HG02884 (cell line): ENCODE results near the gene DYNLL2.
A peak's percentile ranks its signal among the peaks of the same experiment; 100 is the strongest.
"Not testable (repeated sequence)": the region's sequence is repeated elsewhere in the genome, so short reads cannot be mapped to it uniquely, and the experiment has no call there.

ENCODE experiments used
- ATAC-seq: cut with Tn5 transposase; IDR thresholded peaks from one replicate; pipeline ENCODE4 v1.9.1; 2021; ENCODE audit warnings: mild to moderate bottlenecking, moderate library complexity; ENCODE audit not compliant: unreplicated experiment

The DYNLL2 gene

DNA sequence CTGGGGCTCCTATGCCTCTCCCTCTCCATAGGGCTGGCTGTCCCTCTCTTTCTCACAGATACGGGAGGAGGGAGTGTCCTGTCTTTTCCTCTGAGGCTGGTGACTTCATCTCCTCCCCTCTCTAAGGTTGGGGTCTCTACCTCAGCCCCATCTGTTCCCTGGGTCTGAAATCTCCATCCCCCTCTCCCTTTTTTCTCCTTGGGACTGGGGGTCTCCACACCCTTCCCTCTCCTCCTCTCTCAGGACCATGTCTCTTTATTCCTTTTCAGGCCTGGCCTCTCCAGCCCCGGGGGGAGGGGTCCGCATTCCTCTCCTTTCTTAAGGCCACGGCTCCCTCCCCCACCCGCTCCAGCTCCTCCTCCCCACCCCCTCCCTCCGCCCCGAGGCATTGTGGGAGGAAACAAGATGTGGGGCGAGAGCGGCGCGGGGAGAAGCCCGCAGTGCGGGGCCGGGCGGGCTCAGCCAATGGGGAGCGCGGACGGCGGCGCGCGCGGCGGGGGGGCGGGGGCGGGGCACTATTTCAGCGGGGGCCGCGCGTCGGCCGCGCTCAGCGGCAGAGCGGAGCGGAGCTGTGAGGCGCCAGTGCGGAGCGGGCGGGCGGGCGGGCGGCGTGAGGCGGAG lies at the start of gene DYNLL2:
Gene DYNLL2 (plus strand): TSS at position 550 of the 621 bp plus-strand sequence. CDS start 3,672 bp downstream, outside the sequence.
- ATAC-seq, result peak; percentile 62

- ATAC-seq, result no peak
Measured at GRCh38 chr17:58039975-58040374, 43.2 kb upstream of the DYNLL2 start.

GRCh38 chr17:58040386-58040785 lies 42.8 kb upstream of the DYNLL2 start:
- no peak for ATAC-seq

- no peak for ATAC-seq
Measured at GRCh38 chr17:58041161-58041560, 42.1 kb upstream of the DYNLL2 start.

DNA sequence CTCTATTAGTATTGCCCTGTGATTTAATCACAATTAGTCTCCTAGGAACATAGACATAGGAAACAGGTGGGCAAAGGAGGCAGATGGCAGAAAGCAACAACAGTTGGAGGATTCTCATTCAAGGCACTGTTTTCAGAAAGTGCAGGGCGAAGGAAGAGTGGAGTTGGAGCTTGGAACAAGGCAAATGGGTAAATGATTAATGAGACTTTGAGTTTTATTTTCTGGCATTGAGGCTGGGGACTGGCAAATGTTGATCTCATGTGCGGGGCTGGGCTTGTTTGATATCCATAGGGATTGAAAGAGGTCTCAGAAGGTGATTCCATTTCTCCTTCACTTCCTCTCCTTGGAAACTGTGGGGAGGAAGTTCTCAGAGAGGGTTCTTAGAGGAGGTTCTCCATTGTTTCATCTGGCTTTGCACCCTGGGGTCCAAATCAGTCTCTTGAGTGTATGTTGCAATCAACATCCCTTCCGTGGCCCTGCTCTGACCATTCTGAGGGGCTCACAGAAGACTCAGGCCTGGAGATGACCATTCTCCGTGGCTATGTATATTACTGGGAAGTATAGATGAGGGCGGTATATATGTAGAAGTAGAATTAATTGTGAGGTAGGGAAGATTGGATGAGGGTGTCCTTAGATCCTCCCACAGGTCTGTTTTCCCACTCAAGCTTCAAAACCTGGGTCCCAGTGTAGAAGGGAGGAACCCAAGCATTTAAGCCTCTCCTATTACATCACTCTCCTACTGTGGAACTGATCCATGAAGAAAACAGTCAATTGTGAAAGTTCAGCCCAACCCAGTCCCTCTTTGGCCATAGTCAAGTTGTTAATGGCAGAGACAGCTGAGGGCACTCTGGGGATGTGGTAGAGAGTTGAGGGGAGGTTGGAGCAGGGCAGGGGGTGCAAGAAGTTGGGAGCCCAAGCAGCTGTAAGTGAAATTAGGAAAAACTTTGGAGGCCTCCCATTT lies 39.7 kb upstream of the DYNLL2 start:
- no peak for ATAC-seq

DNA sequence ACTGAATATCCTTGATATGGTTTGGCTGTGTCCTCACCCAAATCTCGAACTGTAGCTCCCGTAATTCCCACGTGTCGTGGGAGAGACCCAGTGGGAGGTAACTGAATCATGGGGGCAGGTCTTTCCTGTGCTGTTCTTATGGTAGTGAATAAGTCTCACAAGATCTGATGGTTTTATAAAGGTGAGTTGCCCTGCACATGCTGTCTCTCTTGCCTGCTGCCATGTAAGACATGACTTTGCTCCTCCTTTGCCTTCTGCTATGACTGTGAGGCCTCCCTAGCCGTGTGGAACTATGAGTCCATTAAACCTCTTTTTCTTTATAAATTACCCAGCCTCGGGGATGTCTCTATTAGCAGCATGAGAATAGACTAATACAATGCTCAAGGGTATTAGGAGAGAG lies 39.0 kb upstream of the DYNLL2 start:
- ATAC-seq, result not testable (repeated sequence)

GRCh38 chr17:58046239-58047094 lies 36.8 kb upstream of the DYNLL2 start:
- no peak for ATAC-seq

- no peak for ATAC-seq
Measured at GRCh38 chr17:58047376-58048150, 35.7 kb upstream of the DYNLL2 start.

DNA sequence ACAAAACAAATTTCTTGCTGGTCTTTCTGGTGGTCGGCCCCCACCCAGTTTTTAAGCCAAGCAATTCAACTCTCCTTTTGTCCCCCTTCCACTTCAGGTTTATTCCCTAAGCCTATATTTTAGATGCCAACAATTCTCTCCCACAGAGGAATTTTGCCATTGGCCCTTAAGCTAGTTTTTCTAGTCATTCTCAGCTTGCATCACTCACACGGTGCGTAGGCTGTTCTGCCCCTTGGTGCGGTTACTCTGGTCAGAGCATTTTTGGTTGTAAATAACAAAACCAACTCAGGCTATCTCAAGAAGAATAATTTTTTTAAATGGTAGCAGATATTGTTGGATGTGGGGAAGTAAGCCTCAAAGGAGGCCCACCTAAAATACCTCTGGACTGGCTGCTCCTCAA lies 33.7 kb upstream of the DYNLL2 start:
- ATAC-seq, result no peak

DNA sequence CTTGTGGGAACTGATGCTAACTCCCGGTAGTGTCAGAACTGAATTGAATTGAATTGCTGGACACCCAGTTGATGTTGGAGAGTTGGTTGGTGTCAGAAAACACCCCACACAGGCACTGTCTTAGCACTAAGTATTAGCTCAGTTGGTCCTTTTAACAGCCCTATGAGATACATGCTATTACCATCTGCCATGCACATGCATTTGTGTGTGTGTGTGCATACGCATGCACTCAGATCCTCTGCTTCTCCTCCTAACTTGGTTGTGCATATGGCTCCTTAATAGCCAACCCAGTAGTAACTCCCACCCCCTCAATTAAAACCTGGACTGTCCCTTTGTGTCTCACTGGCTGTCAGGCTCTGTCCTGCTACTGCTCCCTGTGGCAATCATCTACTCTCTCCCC lies 32.3 kb upstream of the DYNLL2 start:
- ATAC-seq, result no peak

DNA sequence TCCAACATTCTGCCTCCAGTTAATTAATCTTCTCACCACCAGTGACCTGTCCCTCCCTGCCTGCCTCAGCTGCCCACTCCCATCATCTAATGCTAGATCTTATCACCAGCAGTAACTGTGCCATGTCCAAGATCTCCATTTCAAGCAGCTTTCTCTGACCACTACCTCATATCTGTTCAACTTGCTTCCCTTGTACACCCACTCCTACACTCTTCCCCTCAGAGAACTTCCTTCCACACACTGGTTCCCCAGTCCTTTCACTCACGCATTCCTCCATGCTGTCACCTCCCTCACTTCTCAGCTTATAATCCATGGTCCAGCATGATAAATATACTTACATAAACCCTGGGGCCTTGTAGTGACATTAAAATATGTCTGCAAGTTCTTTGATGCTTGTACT lies 31.8 kb upstream of the DYNLL2 start:
- ATAC-seq, result no peak

DNA sequence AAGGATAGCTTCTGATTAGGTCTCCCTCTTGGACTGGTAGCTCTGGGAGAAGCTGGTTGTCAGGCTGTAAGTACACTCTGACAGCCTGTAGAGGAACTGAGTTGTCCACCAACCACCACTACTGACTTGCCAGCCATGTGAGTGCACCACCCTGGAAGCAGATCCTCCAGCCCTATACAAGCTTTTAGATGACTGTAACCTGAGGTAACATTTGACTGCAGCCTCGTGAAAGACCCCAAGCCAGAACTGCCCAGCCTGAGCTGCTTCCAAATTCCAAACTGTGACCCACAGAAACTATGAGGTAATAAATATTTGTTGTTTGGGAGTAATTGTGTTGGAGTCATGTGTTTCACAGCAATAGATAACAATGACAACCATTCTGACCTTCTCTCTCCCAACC lies 30.8 kb upstream of the DYNLL2 start:
- ATAC-seq, result no peak

- no peak for ATAC-seq
Measured at GRCh38 chr17:58052945-58053715, 30.1 kb upstream of the DYNLL2 start.

GRCh38 chr17:58054641-58055040 lies 28.6 kb upstream of the DYNLL2 start:
- ATAC-seq, result no peak

DNA sequence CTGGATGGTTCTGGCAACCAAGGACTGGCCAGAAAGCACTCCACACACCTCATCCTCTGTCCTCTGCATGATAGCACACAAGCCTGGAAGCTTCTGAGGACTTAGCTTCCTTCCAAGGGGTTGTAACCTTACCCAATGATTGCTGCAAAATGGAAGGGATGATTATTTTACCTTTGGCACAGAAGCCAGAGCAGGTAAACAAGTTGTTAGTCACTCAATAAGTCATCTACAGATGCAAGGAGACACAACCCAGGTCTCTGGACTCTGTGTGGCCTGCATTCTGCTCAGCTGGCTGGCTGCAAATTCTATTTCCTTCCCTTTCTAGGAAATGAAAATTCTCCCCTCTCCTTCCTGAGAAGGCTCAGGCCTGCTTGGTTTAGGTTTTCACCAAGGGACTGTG lies 26.7 kb upstream of the DYNLL2 start:
- no peak for ATAC-seq

DNA sequence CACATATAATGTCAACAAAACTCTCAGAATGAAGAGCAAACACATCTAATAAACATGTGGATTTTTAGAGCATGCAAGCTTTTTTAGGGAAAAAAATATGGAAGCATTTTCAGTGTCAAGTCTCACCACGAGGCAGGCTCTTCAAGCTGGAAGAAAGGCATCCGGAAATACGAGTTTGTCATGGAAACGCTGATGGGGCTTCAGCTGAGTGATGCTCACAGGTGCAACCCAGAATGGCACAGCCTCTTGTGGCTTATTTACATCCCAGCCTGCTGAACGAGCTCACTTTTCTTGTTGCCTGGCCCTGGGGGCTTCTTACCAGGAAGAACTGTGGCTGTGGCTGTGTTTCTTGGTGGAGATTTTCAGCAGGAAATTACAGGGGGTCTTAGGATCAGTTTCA lies 24.1 kb upstream of the DYNLL2 start:
- ATAC-seq, result no peak

- no peak for ATAC-seq
Measured at GRCh38 chr17:58060596-58061191, 22.5 kb upstream of the DYNLL2 start.

- no peak for ATAC-seq
Measured at GRCh38 chr17:58061672-58062071, 21.5 kb upstream of the DYNLL2 start.

GRCh38 chr17:58065238-58065637 lies 18.0 kb upstream of the DYNLL2 start:
- ATAC-seq, result no peak
